Activated CD8-positive, alpha-beta T cell treated with anti-CD3 and anti-CD28 coated beads for 36 hours (primary cell): Measurements from ENCODE around the gene CALML3. TPM values are rescaled to one million over a fixed set of nuclear protein-coding genes. Genes with fewer than 3 reads are reported as not detected.

Experiments
- ATAC-seq: fragments of 200-7000 bp; cut with Tn5 transposase; one replicate; pipeline ENCODE4 v1.10.0; 2021; ENCODE audit warnings: mild to moderate bottlenecking, moderate library complexity
- CTCF ChIA-PET: fragments of 350-600 bp; sonication (Branson Sonifier 250); formaldehyde crosslinking; loops from one replicate; lab custom pipeline; 2021; ENCODE audit warnings: antibody characterized with exemption; lab: Charles Lee
- POLR2A ChIA-PET: fragments of 350-600 bp; sonication (Branson Sonifier 250); formaldehyde crosslinking; loops from one replicate; lab custom pipeline; 2021; ENCODE audit warnings: antibody characterized with exemption; lab: Charles Lee
- DNase-seq: peaks from one replicate; pipeline ENCODE4 v3.0.0-alpha.2; 2020
- H3K27ac Mint-ChIP-seq: one replicate; pipeline ENCODE4 v1.8.0; 2021; ENCODE audit warnings: mild to moderate bottlenecking, mixed read lengths
- H3K27me3 Mint-ChIP-seq: one replicate; pipeline ENCODE4 v1.8.0; 2021; ENCODE audit warnings: mixed read lengths
- H3K36me3 Mint-ChIP-seq: one replicate; pipeline ENCODE4 v1.8.0; 2021; ENCODE audit warnings: low read depth, mixed read lengths
- H3K4me1 Mint-ChIP-seq: one replicate; pipeline ENCODE4 v1.8.0; 2021; ENCODE audit warnings: low read depth, mixed read lengths
- H3K4me3 Mint-ChIP-seq: one replicate; pipeline ENCODE4 v1.8.0; 2021; ENCODE audit warnings: mild to moderate bottlenecking, moderate library complexity, mixed read lengths
- H3K9me3 Mint-ChIP-seq: one replicate; pipeline ENCODE4 v1.8.0; 2021; ENCODE audit warnings: mixed read lengths
- intact Hi-C: fragments of 100-400 bp; cut with micrococcal nuclease; formaldehyde crosslinking; loops from one replicate; pipeline ENCODE4 v1.10.0; 2022
- total RNA-seq, 2 experiments: library from RNA; stranded (reverse); gene quantifications; one replicate each; pipeline ENCODE4 v1.2.3, GENCODE V29; 2021
- TF ChIP-seq, protein P1 (sequence below): fragments of 200-600 bp; IDR thresholded peaks from one replicate; pipeline ENCODE4 v1.8.0; 2022; ENCODE audit warnings: antibody characterized with exemption, mild to moderate bottlenecking

The CALML3 gene
- total RNA-seq, 2 experiments from 2014 or later = not detected

DNA sequence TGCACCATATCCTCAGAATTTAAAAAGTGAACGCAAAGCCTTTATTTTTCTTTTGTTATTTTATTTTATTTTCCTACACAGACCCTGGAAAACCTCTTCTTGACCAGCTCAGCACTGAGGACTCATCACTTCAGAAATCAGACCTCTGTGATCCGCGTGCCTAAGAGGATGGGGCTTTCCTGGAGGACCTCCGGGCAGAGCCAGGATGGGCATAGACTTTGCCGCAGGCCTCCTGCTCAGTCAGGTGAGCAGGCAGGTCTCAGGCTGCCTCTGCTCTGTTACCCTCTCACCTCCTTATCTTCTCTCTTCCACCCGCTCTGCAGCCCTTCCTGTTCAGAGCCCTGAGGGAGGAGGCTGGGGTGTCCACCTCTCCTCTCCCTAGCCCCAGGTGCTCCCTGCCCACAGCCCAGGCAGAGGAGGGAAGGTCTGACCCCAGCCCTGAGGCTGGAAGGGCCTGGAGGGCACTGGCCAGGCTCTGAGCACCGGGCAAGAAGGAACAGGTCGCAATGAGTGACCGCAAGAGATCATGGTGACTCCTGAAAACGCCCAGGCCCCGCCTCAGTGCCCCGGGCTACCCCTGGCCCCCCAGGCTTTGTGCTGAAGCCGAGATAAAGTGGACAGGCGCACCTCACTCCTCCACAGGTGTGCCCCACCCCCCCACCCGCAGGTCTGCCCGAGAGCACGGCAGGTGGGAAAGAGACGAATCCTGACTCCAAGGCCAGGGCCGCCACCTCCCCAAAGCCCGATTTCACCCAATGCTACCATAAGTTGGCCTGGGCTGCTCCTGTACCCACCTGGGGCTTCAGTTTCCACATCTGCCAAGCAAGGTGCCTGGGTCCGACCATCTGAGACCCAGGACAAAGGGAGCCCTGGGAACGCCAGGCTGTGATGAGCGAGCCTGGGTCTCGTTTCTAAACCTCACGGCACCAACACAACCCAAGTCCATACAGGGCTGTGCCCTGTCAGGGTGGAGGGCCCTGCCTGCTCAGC, 28.2 kb upstream of the CALML3 start:
- ChIA-PET CTCF (no interaction called here), POLR2A (no interaction called here)
- Mint-ChIP-seq H3K27ac (no peak overlapping the region), H3K4me3 (no peak overlapping the region), H3K36me3 (peaks cover 2% of the 10 kb centered on the region), H3K4me1 (no peaks in the 10 kb centered on the region), H3K9me3 (peaks cover 7% of the 10 kb centered on the region), H3K27me3 (no peaks in the 10 kb centered on the region)
- DNase-seq (no peak), ATAC-seq (no peak)
- intact Hi-C loops = no loop called here
- TF ChIP-seq, protein P1, sequence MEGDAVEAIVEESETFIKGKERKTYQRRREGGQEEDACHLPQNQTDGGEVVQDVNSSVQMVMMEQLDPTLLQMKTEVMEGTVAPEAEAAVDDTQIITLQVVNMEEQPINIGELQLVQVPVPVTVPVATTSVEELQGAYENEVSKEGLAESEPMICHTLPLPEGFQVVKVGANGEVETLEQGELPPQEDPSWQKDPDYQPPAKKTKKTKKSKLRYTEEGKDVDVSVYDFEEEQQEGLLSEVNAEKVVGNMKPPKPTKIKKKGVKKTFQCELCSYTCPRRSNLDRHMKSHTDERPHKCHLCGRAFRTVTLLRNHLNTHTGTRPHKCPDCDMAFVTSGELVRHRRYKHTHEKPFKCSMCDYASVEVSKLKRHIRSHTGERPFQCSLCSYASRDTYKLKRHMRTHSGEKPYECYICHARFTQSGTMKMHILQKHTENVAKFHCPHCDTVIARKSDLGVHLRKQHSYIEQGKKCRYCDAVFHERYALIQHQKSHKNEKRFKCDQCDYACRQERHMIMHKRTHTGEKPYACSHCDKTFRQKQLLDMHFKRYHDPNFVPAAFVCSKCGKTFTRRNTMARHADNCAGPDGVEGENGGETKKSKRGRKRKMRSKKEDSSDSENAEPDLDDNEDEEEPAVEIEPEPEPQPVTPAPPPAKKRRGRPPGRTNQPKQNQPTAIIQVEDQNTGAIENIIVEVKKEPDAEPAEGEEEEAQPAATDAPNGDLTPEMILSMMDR = no peak

DNA sequence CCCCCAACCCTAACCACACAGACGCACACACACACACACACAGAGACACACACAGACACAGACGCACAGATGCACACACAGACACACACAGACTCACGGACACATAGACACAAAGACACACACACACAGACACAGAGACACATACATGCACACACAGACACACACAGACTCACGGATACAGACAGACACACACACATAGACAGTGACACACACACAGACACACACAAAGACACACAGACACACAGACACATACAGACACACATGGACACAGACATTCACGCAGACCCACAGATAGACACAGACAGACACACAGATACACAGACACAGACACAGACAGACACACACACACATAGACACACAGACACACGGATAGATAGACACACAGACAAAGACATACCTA, 27.5 kb upstream of the CALML3 start:
- H3K4me3 Mint-ChIP-seq = no peak overlapping the region
- ChIA-PET POLR2A (no interaction called here), CTCF (no interaction called here)
- H3K36me3 Mint-ChIP-seq = peaks cover under 1% of the 10 kb centered on the region
- TF ChIP-seq, protein P1 = no peak
- intact Hi-C loops = no loop called here
- no peaks in the 10 kb centered on the region for H3K27me3 Mint-ChIP-seq
- no peak for DNase-seq
- peaks cover 3% of the 10 kb centered on the region for H3K9me3 Mint-ChIP-seq
- no peak overlapping the region for H3K27ac Mint-ChIP-seq
- no peak for ATAC-seq
- H3K4me1 Mint-ChIP-seq = no peaks in the 10 kb centered on the region

DNA sequence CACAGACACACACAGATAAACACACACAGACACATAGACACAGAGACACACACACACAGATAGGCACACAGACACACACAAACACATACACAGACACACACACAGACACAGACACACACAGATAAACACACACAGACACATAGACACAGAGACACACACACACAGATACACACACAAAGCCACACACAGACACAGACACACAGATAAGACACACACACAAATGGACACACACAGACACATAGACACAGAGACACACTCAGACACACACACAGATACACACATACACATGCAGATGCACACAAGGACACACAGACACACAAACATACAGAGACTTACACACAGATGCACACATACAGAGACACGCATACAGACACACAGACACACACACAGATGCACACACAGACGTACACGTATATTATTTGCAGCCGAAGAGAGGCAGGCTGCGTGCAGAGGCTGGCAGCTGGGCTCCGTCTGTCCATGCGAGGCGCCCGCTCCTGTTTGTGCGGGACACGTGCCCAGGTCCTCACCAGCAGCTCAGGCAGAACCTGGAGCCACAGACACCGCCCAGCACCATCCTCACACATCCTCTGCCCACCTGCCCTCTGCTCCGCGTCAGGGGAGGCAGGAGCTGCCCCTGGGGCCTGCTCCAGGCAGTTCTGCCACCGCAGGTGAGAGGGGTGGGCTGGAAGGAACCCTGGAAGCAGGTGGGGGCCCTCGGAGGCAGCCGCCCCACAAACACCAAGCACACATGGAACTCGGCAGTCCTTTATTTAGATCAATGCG, 26.6 kb upstream of the CALML3 start:
- H3K4me3 Mint-ChIP-seq = no peak overlapping the region
- H3K27me3 Mint-ChIP-seq = peaks cover 1% of the 10 kb centered on the region
- no peaks in the 10 kb centered on the region for H3K36me3 Mint-ChIP-seq
- intact Hi-C loops = no loop called here
- TF ChIP-seq, protein P1 = no peak
- DNase-seq (no peak), ATAC-seq (no peak)
- ChIA-PET CTCF (no interaction called here), POLR2A (no interaction called here)
- no peaks in the 10 kb centered on the region for H3K9me3 Mint-ChIP-seq
- no peak overlapping the region for H3K27ac Mint-ChIP-seq
- H3K4me1 Mint-ChIP-seq = no peaks in the 10 kb centered on the region

DNA sequence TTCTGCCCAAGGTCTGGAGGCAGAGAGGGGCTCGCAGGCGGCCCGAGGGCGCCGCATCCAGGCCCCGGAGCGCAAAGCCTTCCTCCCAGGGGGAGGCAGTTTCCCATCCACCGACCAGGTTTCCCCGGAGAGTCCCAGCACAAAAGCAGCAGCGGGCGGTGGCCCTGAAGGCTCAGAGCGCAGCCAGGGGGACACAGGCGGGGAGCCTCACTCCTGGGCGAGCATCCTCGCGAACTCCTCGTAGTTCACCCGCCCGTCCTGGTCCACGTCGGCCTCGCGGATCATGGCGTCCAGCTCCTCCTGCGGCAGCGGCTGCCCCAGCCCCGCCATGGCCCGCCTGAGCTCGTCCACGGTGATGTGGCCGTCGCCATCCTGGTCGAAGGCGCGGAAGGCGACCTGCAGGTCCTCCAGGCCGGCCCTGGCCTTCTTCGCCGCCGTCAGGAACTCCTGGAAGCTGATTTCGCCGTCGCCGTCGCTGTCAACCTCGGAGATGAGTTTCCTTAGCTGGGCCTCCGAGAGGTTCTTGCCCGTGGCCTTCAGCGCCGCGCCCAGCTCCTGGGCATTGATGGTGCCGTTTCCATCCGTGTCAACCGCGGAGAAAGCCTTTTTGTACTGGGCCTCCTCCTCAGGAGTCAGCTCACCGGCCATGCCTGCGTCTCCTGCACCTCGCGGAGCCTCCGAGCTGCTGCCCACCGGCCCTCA, 25.8 kb upstream of the CALML3 start:
- Mint-ChIP-seq H3K36me3 (no peaks in the 10 kb centered on the region), H3K27me3 (peaks cover 4% of the 10 kb centered on the region), H3K9me3 (no peaks in the 10 kb centered on the region), H3K4me3 (no peak overlapping the region), H3K4me1 (no peaks in the 10 kb centered on the region), H3K27ac (no peak overlapping the region)
- CTCF ChIA-PET = interaction anchor here (1.8 kb wide), 1 partner anchor 124 kb away, joined by 8 read pairs; no protein-coding TSS in a partner anchor
- TF ChIP-seq, protein P1 = no peak
- ATAC-seq (no peak), DNase-seq (no peak)
- intact Hi-C loops = no loop called here
- POLR2A ChIA-PET = no interaction called here
